Measurements from ENCODE around the gene LPP. TPM values are rescaled to one million over a fixed set of nuclear protein-coding genes. Genes with fewer than 3 reads are reported as not detected.

The LPP gene
- total RNA-seq, 6 experiments from 2014 or later, result 84.1 to 121 (median 102) TPM

- Mint-ChIP-seq H3K4me3 (no peak overlapping the region), H3K27ac (no peak overlapping the region), H3K4me1 (ENCODE audit: low read depth) (peaks cover 12% of the 10 kb centered on the region), H3K36me3 (ENCODE audit: low read depth) (peaks cover 43% of the 10 kb centered on the region), H3K9me3 (no peaks in the 10 kb centered on the region), H3K27me3 (ENCODE audit: insufficient read depth) (no peaks in the 10 kb centered on the region)
- DNase-seq, result no peak
- no peak for TF ChIP-seq CTCF (IDR thresholded peaks at IDR 0.05)
Observed at GRCh38 chr3:188874576-188874975, 720.6 kb downstream of the LPP start.

GRCh38 chr3:188875413-188875812 lies 721.5 kb downstream of the LPP start:
- Mint-ChIP-seq H3K27me3 (ENCODE audit: insufficient read depth) (no peaks in the 10 kb centered on the region), H3K9me3 (no peaks in the 10 kb centered on the region), H3K4me1 (ENCODE audit: low read depth) (0 out of 2 replicates have a peak, but pooled peaks cover 10% of the 10 kb centered on the region), H3K27ac (no peak overlapping the region), H3K4me3 (no peak overlapping the region), H3K36me3 (ENCODE audit: low read depth) (peaks cover 39% of the 10 kb centered on the region)
- DNase-seq, result no peak
- no peak for TF ChIP-seq CTCF (IDR thresholded peaks at IDR 0.05)

GRCh38 chr3:188876370-188876769 lies 722.4 kb downstream of the LPP start:
- no peaks in the 10 kb centered on the region for H3K9me3 Mint-ChIP-seq
- TF ChIP-seq CTCF (IDR thresholded peaks at IDR 0.05), result no peak
- H3K27me3 Mint-ChIP-seq (ENCODE audit: insufficient read depth), result no peaks in the 10 kb centered on the region
- H3K36me3 Mint-ChIP-seq (ENCODE audit: low read depth), result peaks cover 44% of the 10 kb centered on the region
- H3K27ac Mint-ChIP-seq, result no peak overlapping the region
- H3K4me3 Mint-ChIP-seq, result no peak overlapping the region
- peaks cover 19% of the 10 kb centered on the region for H3K4me1 Mint-ChIP-seq (ENCODE audit: low read depth)
- DNase-seq, result no peak

GRCh38 chr3:188877381-188877780 lies 723.4 kb downstream of the LPP start:
- Mint-ChIP-seq H3K27ac (no peak overlapping the region), H3K36me3 (ENCODE audit: low read depth) (peaks cover 40% of the 10 kb centered on the region), H3K27me3 (ENCODE audit: insufficient read depth) (no peaks in the 10 kb centered on the region), H3K4me3 (no peak overlapping the region), H3K9me3 (no peaks in the 10 kb centered on the region), H3K4me1 (ENCODE audit: low read depth) (peaks cover 30% of the 10 kb centered on the region)
- TF ChIP-seq CTCF (IDR thresholded peaks at IDR 0.05), result no peak
- no peak for DNase-seq

GRCh38 chr3:188878076-188878475 lies 724.1 kb downstream of the LPP start:
- Mint-ChIP-seq H3K4me1 (ENCODE audit: low read depth) (peaks cover 36% of the 10 kb centered on the region), H3K27me3 (ENCODE audit: insufficient read depth) (no peaks in the 10 kb centered on the region), H3K9me3 (no peaks in the 10 kb centered on the region), H3K27ac (no peak overlapping the region), H3K4me3 (no peak overlapping the region), H3K36me3 (ENCODE audit: low read depth) (peaks cover 40% of the 10 kb centered on the region)
- no peak for TF ChIP-seq CTCF (IDR thresholded peaks at IDR 0.05)
- no peak for DNase-seq

Data from HFFc6 (cell line).